HG03354 (cell line): ENCODE measurements around the gene KIR3DL2.
"Not testable (repeated sequence)": the region's sequence is repeated elsewhere in the genome, so short reads cannot be mapped to it uniquely, and the experiment has no call there.

Experiments
- ATAC-seq: cut with Tn5 transposase; IDR thresholded peaks from one replicate; pipeline ENCODE4 v1.9.1; 2021; ENCODE audit warnings: mild to moderate bottlenecking; ENCODE audit not compliant: unreplicated experiment, poor library complexity, severe bottlenecking

KIR3DL2 gene

GRCh38 chr19:54906819-54907218 lies 56.6 kb downstream of the KIR3DL2 start:
- no peak for ATAC-seq

GRCh38 chr19:54907899-54908298 lies 57.7 kb downstream of the KIR3DL2 start:
- ATAC-seq: not testable (repeated sequence)
